ENCODE results near the gene GUCY1B1.

The GUCY1B1 gene

GRCh38 chr4:155849042-155849441 lies 90.2 kb downstream of the GUCY1B1 start:
- no peak for DNase-seq (ENCODE audit: extremely low spot score)
- ChIA-PET CTCF (no interaction called here), POLR2A (no interaction called here)
- TF ChIP-seq L3MBTL2 (conservative IDR thresholded peaks at IDR 0.05) (no peak), ELF4 (IDR thresholded peaks at IDR 0.05) (no peak), FOXK2 (IDR thresholded peaks at IDR 0.05) (no peak), ZNF384 (IDR thresholded peaks at IDR 0.05) (no peak), NFRKB (IDR thresholded peaks at IDR 0.05) (no peak), FOXA1 (IDR thresholded peaks at IDR 0.05) (no peak), FOXM1 (IDR thresholded peaks at IDR 0.05; ENCODE audit: borderline replicate concordance) (no peak), PKNOX1 (IDR thresholded peaks at IDR 0.05) (no peak), CTBP1 (IDR thresholded peaks at IDR 0.05; ENCODE audit: borderline replicate concordance) (no peak), HDGF (IDR thresholded peaks at IDR 0.05; ENCODE audit: borderline replicate concordance) (no peak), SUZ12 (IDR thresholded peaks at IDR 0.05) (no peak), SP1 (IDR thresholded peaks at IDR 0.05) (no peak), ARNT (IDR thresholded peaks at IDR 0.05) (no peak), LEF1 (IDR thresholded peaks at IDR 0.05; ENCODE audit: borderline replicate concordance) (no peak), BHLHE40 (IDR thresholded peaks at IDR 0.05; ENCODE audit: borderline replicate concordance) (no peak), TARDBP (IDR thresholded peaks at IDR 0.05) (no peak)

DNA sequence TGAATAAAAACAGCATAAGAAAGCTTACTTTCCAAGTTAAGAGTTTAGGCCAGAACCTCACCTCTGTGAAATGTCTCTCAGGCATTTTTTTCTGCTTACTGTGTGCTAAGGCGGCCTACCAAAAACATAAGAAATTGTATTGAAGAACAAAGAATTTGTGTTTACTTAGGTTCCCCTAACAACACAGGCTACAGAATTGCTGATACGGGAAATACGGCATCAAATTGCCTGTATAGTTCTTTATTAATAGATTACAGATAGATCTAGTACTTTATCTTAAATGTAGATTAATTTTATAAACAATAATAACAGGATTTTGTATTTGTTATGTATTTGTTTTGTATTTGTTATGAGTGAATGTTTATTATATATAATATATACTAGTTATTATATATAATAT lies 94.4 kb downstream of the GUCY1B1 start:
- DNase-seq (ENCODE audit: extremely low spot score) = no peak
- CTCF ChIA-PET = interaction anchor here (0.9 kb wide), 1 partner anchor 100 kb away, joined by 4 read pairs; the partner anchor contains the start of gene CTSO
- TF ChIP-seq FOXK2 (IDR thresholded peaks at IDR 0.05) = no peak
- no peak for TF ChIP-seq ELF4 (IDR thresholded peaks at IDR 0.05)
- no peak for TF ChIP-seq SUZ12 (IDR thresholded peaks at IDR 0.05)
- TF ChIP-seq PKNOX1 (IDR thresholded peaks at IDR 0.05) = no peak
- no peak for TF ChIP-seq L3MBTL2 (conservative IDR thresholded peaks at IDR 0.05)
- TF ChIP-seq SP1 (IDR thresholded peaks at IDR 0.05) = no peak
- no peak for TF ChIP-seq NFRKB (IDR thresholded peaks at IDR 0.05)
- no peak for TF ChIP-seq CTBP1 (IDR thresholded peaks at IDR 0.05; ENCODE audit: borderline replicate concordance)
- TF ChIP-seq HDGF (IDR thresholded peaks at IDR 0.05; ENCODE audit: borderline replicate concordance) = no peak
- no peak for TF ChIP-seq ZNF384 (IDR thresholded peaks at IDR 0.05)
- TF ChIP-seq ARNT (IDR thresholded peaks at IDR 0.05) = no peak
- no peak for TF ChIP-seq TARDBP (IDR thresholded peaks at IDR 0.05)
- no peak for TF ChIP-seq LEF1 (IDR thresholded peaks at IDR 0.05; ENCODE audit: borderline replicate concordance)
- TF ChIP-seq FOXM1 (IDR thresholded peaks at IDR 0.05; ENCODE audit: borderline replicate concordance) = no peak
- TF ChIP-seq BHLHE40 (IDR thresholded peaks at IDR 0.05; ENCODE audit: borderline replicate concordance) = no peak
- POLR2A ChIA-PET = no interaction called here

- no peak for DNase-seq (ENCODE audit: extremely low spot score)
- POLR2A ChIA-PET = no interaction called here
- CTCF ChIA-PET = no interaction called here
These were observed 95.9 kb downstream of the GUCY1B1 start for GRCh38 chr4:155854582-155855226.

GRCh38 chr4:155855897-155856296 lies 97.1 kb downstream of the GUCY1B1 start:
- CTCF ChIA-PET = no interaction called here
- DNase-seq (ENCODE audit: extremely low spot score) = no peak
- POLR2A ChIA-PET = no interaction called here
- TF ChIP-seq BHLHE40 (IDR thresholded peaks at IDR 0.05; ENCODE audit: borderline replicate concordance) (no peak), SUZ12 (IDR thresholded peaks at IDR 0.05) (no peak), HDGF (IDR thresholded peaks at IDR 0.05; ENCODE audit: borderline replicate concordance) (no peak), FOXA1 (IDR thresholded peaks at IDR 0.05) (no peak), TARDBP (IDR thresholded peaks at IDR 0.05) (no peak)

More at GRCh38 chr4:155854582-155855226, 95.9 kb downstream of the GUCY1B1 start:
- TF ChIP-seq ELF4 (IDR thresholded peaks at IDR 0.05) (no peak), HDGF (IDR thresholded peaks at IDR 0.05; ENCODE audit: borderline replicate concordance) (no peak), TARDBP (IDR thresholded peaks at IDR 0.05) (no peak), FOXM1 (IDR thresholded peaks at IDR 0.05; ENCODE audit: borderline replicate concordance) (no peak), ARNT (IDR thresholded peaks at IDR 0.05) (no peak), PKNOX1 (IDR thresholded peaks at IDR 0.05) (no peak), LEF1 (IDR thresholded peaks at IDR 0.05; ENCODE audit: borderline replicate concordance) (no peak), FOXA1 (IDR thresholded peaks at IDR 0.05) (no peak)

Measured in HEK293T (cell line).